Gastrocnemius medialis (tissue), 4 donors: ENCODE measurements around the gene ZNF652.

Source experiments
- POLR2A ChIP-seq, 2 donors: fragments of 450-650 bp; IDR thresholded peaks; one replicate each; pipeline ENCODE4 v1.6.1; 2017; ENCODE audit warnings: antibody characterized with exemption in 2 of 2, mild to moderate bottlenecking in 2 of 2, moderate library complexity in 2 of 2
- TF ChIP-seq, protein P1 (sequence below), 5 experiments: fragments of 450-650 bp in 3 of 5; fragments of 200-600 bp in 2 of 5; sonication (generic) in 2 of 5; IDR thresholded peaks in 4 of 5; conservative IDR thresholded peaks in 1 of 5; 1 replicate in 4 of 5; 2 replicates in 1 of 5; pipeline ENCODE4 v1.5.1; 2016 to 2019; ENCODE audit warnings: antibody characterized with exemption in 5 of 5, mild to moderate bottlenecking in 3 of 5, moderate library complexity in 3 of 5

DNA sequence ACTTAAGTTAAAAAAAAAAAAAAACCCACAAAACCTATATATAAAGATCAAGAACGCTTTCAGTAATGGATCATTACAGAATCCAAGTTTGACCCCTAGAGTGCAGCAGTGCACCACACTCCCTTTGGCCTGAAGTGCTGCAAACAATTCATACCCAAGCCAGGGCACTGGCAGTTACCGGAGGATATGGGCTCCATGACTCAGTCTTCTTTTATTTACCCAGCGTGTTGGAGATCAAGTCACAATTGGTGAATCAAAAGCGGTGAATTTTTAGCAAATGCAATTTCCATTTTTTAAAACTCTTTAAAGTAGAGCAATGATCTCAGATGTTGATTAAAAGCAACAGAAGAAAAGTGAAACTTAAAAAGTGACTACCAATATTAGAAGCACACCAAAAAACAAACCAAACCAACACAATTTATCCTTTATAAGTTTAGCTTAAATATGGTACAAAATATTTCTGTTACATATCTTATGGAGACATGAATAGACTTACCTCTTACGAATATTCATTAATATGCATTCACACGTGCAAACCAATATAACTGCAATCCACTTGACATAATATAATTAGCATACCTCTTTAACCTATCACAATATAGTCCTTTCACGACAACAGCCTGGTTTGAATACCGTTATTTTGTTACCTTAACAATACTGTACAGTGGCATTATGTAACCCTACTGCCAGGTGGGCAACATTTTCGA, 46.3 kb downstream of the ZNF652 start:
- TF ChIP-seq, protein P1, sequence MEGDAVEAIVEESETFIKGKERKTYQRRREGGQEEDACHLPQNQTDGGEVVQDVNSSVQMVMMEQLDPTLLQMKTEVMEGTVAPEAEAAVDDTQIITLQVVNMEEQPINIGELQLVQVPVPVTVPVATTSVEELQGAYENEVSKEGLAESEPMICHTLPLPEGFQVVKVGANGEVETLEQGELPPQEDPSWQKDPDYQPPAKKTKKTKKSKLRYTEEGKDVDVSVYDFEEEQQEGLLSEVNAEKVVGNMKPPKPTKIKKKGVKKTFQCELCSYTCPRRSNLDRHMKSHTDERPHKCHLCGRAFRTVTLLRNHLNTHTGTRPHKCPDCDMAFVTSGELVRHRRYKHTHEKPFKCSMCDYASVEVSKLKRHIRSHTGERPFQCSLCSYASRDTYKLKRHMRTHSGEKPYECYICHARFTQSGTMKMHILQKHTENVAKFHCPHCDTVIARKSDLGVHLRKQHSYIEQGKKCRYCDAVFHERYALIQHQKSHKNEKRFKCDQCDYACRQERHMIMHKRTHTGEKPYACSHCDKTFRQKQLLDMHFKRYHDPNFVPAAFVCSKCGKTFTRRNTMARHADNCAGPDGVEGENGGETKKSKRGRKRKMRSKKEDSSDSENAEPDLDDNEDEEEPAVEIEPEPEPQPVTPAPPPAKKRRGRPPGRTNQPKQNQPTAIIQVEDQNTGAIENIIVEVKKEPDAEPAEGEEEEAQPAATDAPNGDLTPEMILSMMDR (IDR thresholded peaks at IDR 0.05 in 4 of 5, conservative IDR thresholded peaks at IDR 0.05 in 1 of 5): peak; percentile 64 to 88 (median 83)
- TF ChIP-seq POLR2A (IDR thresholded peaks at IDR 0.05): no peak
